Fibroblast of lung (primary cell): Measurements from ENCODE around the gene RPL10. TPM values are rescaled to one million over a fixed set of nuclear protein-coding genes. Genes with fewer than 3 reads are reported as not detected.

Experiments
- DNase-seq, 2 donors: peaks; one replicate each; pipeline versions ENCODE4 v3.0.0 to v3.0.0-alpha.2; 2010; ENCODE audit warnings: low read depth in 2 of 2
- H2AFZ ChIP-seq: 2 replicates; pipeline ENCODE4 v1.5.1; 2012; ENCODE audit warnings: low read length, control low read depth, inconsistent platforms
- H3K27ac ChIP-seq: 2 replicates; pipeline ENCODE4 v1.5.1; 2011; ENCODE audit warnings: low read length, control low read depth; ENCODE audit not compliant: insufficient read depth
- H3K27me3 ChIP-seq: 2 replicates; pipeline ENCODE4 v1.5.1; 2011; ENCODE audit warnings: mild to moderate bottlenecking, low read length; ENCODE audit not compliant: control insufficient read depth, insufficient read depth
- H3K36me3 ChIP-seq: 2 replicates; pipeline ENCODE4 v1.5.1; 2011; ENCODE audit warnings: low read length; ENCODE audit not compliant: control insufficient read depth, insufficient read depth
- H3K4me1 ChIP-seq: 2 replicates; pipeline ENCODE4 v1.5.1; 2011; ENCODE audit warnings: low read length; ENCODE audit not compliant: control insufficient read depth, insufficient read depth; ENCODE audit errors: extremely low read depth
- H3K4me2 ChIP-seq: 2 replicates; pipeline ENCODE4 v1.5.1; 2011; ENCODE audit warnings: low read length, control low read depth; ENCODE audit not compliant: insufficient read depth; ENCODE audit errors: extremely low read depth
- H3K4me3 ChIP-seq, 4 experiments: fragments of 200-600 bp in 1 of 4; sonication (generic) in 1 of 4; replicated peaks in 1 of 4; 2 replicates each; pipeline ENCODE4 v1.5.1; 2011 to 2016; ENCODE audit warnings: low read length in 4 of 4, low read depth in 3 of 4, mild to moderate bottlenecking in 3 of 4, control low read depth in 2 of 4, inconsistent platforms in 1 of 4, mixed read lengths in 1 of 4; ENCODE audit not compliant: insufficient read depth in 1 of 4; ENCODE audit errors: control extremely low read depth in 1 of 4
- H3K79me2 ChIP-seq: 2 replicates; pipeline ENCODE4 v1.5.1; 2012; ENCODE audit warnings: mild to moderate bottlenecking, low read length, inconsistent platforms; ENCODE audit not compliant: control insufficient read depth, insufficient read depth
- H3K9ac ChIP-seq: 2 replicates; pipeline ENCODE4 v1.5.1; 2011; ENCODE audit warnings: mild to moderate bottlenecking, low read length, control low read depth; ENCODE audit not compliant: insufficient read depth
- H3K9me3 ChIP-seq: 2 replicates; pipeline ENCODE4 v1.5.1; 2012; ENCODE audit warnings: low read depth, low read length; ENCODE audit not compliant: control insufficient read depth, insufficient read depth
- H4K20me1 ChIP-seq: 2 replicates; pipeline ENCODE4 v1.5.1; 2011; ENCODE audit warnings: low read length; ENCODE audit not compliant: control insufficient read depth, insufficient read depth; ENCODE audit errors: extremely low read depth
- EZH2 ChIP-seq: IDR thresholded peaks from 2 replicates; pipeline ENCODE4 v1.5.1; 2012; ENCODE audit warnings: low read length, control low read depth, mild to moderate bottlenecking; ENCODE audit errors: missing control alignments
- polyA plus RNA-seq, 2 donors: library from polyadenylated mRNA; depleted of rRNA in 1 of 2; stranded (reverse) in 1 of 2; unstranded in 1 of 2; fragments of >200 nt; gene quantifications; 2 replicates each; pipeline ENCODE4 v1.2.1, GENCODE V29; 2011 to 2012; ENCODE audit warnings: missing spikeins in 1 of 2
- total RNA-seq: library from RNA; depleted of rRNA; stranded (reverse); fragments of >200 nt; gene quantifications from 2 replicates; pipeline ENCODE4 v1.2.1, GENCODE V29; 2014
- TF ChIP-seq, protein P1 (sequence below), 2 donors: IDR thresholded peaks in 1 of 2; conservative IDR thresholded peaks in 1 of 2; 1 replicate in 1 of 2; 2 replicates in 1 of 2; pipeline ENCODE4 v1.5.1; 2011 to 2012; ENCODE audit warnings: low read length in 2 of 2, control low read depth in 1 of 2, inconsistent platforms in 1 of 2, low read depth in 1 of 2, mild to moderate bottlenecking in 1 of 2

RPL10 gene
- total and polyA plus RNA-seq, 2 donors (not counting 1 experiment from before 2014, with no cell fraction given) = 2,319 to 4,527 TPM

DNA sequence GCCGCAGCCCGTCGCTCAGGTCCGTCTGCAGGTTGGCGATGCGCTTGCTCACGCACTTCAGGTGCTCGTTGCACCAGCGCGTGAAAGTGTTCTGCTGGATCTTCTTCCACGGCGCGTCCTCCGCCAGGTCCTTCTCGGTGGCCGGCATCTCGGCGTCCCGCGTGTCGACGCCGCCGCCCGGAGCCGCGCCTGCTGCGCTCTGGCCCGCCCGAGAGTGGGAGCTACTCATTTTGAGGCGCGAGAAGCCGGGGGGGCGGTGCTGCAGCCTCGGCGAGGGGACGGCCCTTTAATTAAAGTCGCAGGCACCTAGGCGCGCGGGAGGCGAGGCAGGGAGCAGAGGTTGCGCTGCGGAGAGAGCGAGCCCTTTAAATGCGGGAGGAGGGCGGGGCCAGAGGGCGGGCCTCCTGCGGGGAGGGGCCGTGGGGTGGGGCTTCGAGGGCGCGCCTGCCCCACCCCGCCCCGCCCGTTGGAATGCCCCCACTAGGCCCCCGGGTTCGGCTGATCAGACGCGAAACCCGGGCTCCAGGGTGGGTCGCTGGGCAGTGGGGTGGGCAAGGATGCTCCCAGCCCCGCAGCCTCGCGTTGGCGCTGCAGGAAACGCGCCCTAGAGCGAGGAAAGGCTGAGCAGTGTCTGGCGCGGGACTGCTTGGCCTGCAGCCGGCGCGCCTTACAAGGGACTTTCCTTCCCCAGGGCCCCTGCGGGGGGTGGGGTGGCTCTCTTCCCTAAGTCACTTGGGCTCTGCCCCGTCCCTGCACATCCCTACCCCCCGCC lies 27.0 kb upstream of the RPL10 start:
- no peak for TF ChIP-seq EZH2
- TF ChIP-seq, protein P1, sequence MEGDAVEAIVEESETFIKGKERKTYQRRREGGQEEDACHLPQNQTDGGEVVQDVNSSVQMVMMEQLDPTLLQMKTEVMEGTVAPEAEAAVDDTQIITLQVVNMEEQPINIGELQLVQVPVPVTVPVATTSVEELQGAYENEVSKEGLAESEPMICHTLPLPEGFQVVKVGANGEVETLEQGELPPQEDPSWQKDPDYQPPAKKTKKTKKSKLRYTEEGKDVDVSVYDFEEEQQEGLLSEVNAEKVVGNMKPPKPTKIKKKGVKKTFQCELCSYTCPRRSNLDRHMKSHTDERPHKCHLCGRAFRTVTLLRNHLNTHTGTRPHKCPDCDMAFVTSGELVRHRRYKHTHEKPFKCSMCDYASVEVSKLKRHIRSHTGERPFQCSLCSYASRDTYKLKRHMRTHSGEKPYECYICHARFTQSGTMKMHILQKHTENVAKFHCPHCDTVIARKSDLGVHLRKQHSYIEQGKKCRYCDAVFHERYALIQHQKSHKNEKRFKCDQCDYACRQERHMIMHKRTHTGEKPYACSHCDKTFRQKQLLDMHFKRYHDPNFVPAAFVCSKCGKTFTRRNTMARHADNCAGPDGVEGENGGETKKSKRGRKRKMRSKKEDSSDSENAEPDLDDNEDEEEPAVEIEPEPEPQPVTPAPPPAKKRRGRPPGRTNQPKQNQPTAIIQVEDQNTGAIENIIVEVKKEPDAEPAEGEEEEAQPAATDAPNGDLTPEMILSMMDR (conservative IDR thresholded peaks at IDR 0.05 in 1 of 2, IDR thresholded peaks at IDR 0.05 in 1 of 2; ENCODE audit: low read depth in 1 of 2, low read length in 2 of 2) = no peak
- no peak overlapping the region for H2AFZ ChIP-seq
- DNase-seq = peak; percentile 89 to 93
- peaks cover 6% of the 10 kb centered on the region for H3K4me1 ChIP-seq
- H3K9ac ChIP-seq = peak overlapping the region; percentile 75
- no peaks in the 10 kb centered on the region for H3K9me3 ChIP-seq
- H3K79me2 ChIP-seq = peaks cover 57% of the 10 kb centered on the region
- H3K27me3 ChIP-seq = no peaks in the 10 kb centered on the region
- peak overlapping the region; percentile 91 for H3K27ac ChIP-seq
- H3K36me3 ChIP-seq = peaks cover 21% of the 10 kb centered on the region
- H3K4me3 ChIP-seq = peak overlapping the region; percentile 83 to 89 (median 85)
- peak overlapping the region; percentile 13 for H3K4me2 ChIP-seq
- no peaks in the 10 kb centered on the region for H4K20me1 ChIP-seq

GRCh38 chrX:154371789-154372300 lies 26.3 kb upstream of the RPL10 start:
- no peaks in the 10 kb centered on the region for H3K27me3 ChIP-seq
- H2AFZ ChIP-seq = no peak overlapping the region
- TF ChIP-seq, protein P1 (conservative IDR thresholded peaks at IDR 0.05 in 1 of 2, IDR thresholded peaks at IDR 0.05 in 1 of 2; ENCODE audit: low read depth in 1 of 2, low read length in 2 of 2) = no peak
- no peak for TF ChIP-seq EZH2
- H3K9me3 ChIP-seq = no peaks in the 10 kb centered on the region
- H4K20me1 ChIP-seq = no peaks in the 10 kb centered on the region
- H3K4me3 ChIP-seq = peak overlapping the region; percentile 34 to 86 (median 41)
- H3K79me2 ChIP-seq = peaks cover 50% of the 10 kb centered on the region
- peak overlapping the region; percentile 32 for H3K9ac ChIP-seq
- H3K4me2 ChIP-seq = peak overlapping the region; percentile 82
- peaks cover 18% of the 10 kb centered on the region for H3K36me3 ChIP-seq
- peaks cover 6% of the 10 kb centered on the region for H3K4me1 ChIP-seq
- peak overlapping the region; percentile 20 for H3K27ac ChIP-seq
- DNase-seq = no peak

DNA sequence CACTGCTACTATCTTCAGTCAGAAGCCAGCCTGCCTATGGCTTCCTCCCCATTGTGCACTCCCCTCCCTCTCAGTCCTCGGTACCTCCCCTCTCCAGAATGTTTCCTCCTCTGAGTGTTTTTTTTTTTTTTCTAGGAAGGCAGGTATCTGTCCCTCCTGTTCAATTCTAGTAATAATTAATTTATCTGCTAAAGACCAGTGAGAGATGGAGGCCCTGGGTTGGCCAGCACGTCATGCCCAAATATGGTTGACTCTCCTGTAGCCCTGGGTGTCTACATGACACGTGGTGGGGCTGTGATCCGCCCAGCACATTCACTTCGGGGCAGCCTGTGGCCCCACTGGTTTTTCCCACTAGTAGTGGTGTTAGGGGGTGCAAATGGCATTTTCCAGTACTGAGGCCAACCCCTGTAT lies 25.6 kb upstream of the RPL10 start:
- Histone ChIP-seq H4K20me1 (no peaks in the 10 kb centered on the region), H3K9me3 (no peaks in the 10 kb centered on the region), H3K9ac (peak overlapping the region; percentile 32), H3K27ac (no peak overlapping the region), H3K4me3 (peak overlapping the region in 3 of 4 experiments; percentile 34 to 86 (median 41)), H3K4me2 (peak overlapping the region; percentile 82), H3K79me2 (peaks cover 43% of the 10 kb centered on the region), H3K36me3 (peaks cover 11% of the 10 kb centered on the region), H3K27me3 (no peaks in the 10 kb centered on the region), H3K4me1 (peaks cover under 1% of the 10 kb centered on the region), H2AFZ (no peak overlapping the region)
- TF ChIP-seq EZH2 = no peak
- peak; percentile 41 to 63 for DNase-seq
